Esophagus squamous epithelium (tissue), 4 donors: Measurements from ENCODE around the gene ZNF813.
"Not testable (repeated sequence)": the region's sequence is repeated elsewhere in the genome, so short reads cannot be mapped to it uniquely, and the experiment has no call there.

ENCODE experiments used
- POLR2A ChIP-seq, 4 donors: fragments of 450-650 bp; IDR thresholded peaks; one replicate each; pipeline ENCODE4 v1.6.1; 2017; ENCODE audit warnings: antibody characterized with exemption in 4 of 4, mild to moderate bottlenecking in 4 of 4, moderate library complexity in 3 of 4
- TF ChIP-seq, protein P1 (sequence below), 6 experiments: fragments of 450-650 bp in 4 of 6; fragments of 200-600 bp in 2 of 6; sonication (generic) in 2 of 6; IDR thresholded peaks; one replicate each; pipeline ENCODE4 v1.5.1; 2016 to 2019; ENCODE audit warnings: antibody characterized with exemption in 6 of 6, mild to moderate bottlenecking in 4 of 6, moderate library complexity in 4 of 6

DNA sequence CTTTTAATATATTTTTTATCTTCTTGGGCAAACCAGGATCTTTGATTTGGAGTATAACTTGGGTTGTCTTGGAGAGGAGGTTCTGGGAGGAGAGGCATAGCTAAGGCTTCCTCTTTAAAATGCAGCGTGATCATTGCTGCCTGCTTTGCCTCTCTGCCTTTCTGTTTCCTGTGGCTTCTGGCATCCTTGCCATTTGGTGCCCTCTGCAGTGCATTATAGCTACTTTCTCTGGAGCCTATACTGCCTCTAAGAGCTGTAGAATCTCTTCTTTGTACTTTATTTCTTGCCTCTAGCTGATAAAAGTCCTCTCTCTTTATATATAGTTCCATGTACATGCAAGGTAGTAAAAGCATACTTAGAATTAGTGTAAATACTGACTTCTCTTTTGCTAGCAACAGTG is 7.3 kb downstream of the ZNF813 start:
- TF ChIP-seq, protein P1, sequence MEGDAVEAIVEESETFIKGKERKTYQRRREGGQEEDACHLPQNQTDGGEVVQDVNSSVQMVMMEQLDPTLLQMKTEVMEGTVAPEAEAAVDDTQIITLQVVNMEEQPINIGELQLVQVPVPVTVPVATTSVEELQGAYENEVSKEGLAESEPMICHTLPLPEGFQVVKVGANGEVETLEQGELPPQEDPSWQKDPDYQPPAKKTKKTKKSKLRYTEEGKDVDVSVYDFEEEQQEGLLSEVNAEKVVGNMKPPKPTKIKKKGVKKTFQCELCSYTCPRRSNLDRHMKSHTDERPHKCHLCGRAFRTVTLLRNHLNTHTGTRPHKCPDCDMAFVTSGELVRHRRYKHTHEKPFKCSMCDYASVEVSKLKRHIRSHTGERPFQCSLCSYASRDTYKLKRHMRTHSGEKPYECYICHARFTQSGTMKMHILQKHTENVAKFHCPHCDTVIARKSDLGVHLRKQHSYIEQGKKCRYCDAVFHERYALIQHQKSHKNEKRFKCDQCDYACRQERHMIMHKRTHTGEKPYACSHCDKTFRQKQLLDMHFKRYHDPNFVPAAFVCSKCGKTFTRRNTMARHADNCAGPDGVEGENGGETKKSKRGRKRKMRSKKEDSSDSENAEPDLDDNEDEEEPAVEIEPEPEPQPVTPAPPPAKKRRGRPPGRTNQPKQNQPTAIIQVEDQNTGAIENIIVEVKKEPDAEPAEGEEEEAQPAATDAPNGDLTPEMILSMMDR (IDR thresholded peaks at IDR 0.05) = not testable (repeated sequence)
- not testable (repeated sequence) for TF ChIP-seq POLR2A (IDR thresholded peaks at IDR 0.05)
